GM12873 (cell line): ENCODE measurements around the gene SDC3.

ENCODE experiments used
- TF ChIP-seq, protein P1 (sequence below): IDR thresholded peaks from 2 replicates; pipeline ENCODE4 v1.5.1; 2012; ENCODE audit warnings: low read depth, mild to moderate bottlenecking, moderate library complexity, low read length, control low read depth; ENCODE audit not compliant: insufficient read depth; ENCODE audit errors: missing control alignments

The SDC3 gene

DNA sequence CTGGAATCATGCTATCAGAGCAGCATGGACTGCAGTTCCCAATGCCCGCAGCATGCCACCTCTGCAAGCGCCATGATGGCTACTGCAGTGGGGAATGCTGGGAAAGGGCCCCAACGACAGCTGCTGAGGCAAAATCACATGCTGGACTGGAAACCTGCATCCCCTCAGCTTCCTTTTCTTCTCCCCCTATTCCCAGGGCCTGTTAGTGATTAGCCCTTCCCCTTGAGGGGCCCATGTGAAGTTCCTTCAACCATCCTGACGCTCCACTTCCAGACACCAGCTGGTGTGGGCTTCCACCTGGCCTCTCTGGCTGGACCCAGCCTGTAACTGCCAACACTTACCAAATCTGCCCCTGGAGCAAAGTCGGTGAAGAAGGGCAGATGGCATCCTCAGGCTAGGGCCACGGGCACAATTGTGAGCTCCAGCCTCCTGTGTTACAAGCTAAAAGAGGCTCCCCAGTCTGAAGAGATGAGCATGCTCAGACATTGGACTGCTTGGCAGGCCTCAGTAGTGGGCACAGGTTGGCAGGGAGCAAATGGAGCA is 22.1 kb upstream of the SDC3 start:
- TF ChIP-seq, protein P1, sequence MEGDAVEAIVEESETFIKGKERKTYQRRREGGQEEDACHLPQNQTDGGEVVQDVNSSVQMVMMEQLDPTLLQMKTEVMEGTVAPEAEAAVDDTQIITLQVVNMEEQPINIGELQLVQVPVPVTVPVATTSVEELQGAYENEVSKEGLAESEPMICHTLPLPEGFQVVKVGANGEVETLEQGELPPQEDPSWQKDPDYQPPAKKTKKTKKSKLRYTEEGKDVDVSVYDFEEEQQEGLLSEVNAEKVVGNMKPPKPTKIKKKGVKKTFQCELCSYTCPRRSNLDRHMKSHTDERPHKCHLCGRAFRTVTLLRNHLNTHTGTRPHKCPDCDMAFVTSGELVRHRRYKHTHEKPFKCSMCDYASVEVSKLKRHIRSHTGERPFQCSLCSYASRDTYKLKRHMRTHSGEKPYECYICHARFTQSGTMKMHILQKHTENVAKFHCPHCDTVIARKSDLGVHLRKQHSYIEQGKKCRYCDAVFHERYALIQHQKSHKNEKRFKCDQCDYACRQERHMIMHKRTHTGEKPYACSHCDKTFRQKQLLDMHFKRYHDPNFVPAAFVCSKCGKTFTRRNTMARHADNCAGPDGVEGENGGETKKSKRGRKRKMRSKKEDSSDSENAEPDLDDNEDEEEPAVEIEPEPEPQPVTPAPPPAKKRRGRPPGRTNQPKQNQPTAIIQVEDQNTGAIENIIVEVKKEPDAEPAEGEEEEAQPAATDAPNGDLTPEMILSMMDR: no peak

DNA sequence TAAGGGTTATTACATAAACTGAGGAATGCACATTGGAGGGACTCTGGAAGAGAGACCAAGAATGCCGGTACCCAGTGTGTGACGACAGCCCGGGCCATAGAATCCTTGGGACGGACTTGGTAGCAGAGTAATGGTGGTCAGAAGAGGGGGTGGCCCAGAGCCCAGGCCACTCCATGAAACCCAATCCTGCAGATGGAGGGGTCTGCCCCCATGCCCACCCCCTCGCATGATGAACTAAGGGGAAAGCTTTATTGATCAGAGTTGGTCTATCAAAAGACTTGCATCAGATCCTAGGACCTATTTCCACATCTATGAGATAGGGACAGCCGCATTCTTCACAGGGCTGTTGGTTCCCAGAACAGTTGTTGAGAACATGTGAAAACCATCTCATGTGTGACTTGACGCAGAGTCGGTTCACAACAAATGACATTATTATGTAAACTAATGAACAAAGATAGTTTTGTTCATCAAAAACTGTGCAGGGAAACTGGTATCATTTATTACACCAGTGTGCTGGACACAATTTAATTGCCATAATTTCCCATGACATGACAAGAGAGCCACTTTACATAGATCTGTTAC is 21.5 kb upstream of the SDC3 start:
- TF ChIP-seq, protein P1: no peak

DNA sequence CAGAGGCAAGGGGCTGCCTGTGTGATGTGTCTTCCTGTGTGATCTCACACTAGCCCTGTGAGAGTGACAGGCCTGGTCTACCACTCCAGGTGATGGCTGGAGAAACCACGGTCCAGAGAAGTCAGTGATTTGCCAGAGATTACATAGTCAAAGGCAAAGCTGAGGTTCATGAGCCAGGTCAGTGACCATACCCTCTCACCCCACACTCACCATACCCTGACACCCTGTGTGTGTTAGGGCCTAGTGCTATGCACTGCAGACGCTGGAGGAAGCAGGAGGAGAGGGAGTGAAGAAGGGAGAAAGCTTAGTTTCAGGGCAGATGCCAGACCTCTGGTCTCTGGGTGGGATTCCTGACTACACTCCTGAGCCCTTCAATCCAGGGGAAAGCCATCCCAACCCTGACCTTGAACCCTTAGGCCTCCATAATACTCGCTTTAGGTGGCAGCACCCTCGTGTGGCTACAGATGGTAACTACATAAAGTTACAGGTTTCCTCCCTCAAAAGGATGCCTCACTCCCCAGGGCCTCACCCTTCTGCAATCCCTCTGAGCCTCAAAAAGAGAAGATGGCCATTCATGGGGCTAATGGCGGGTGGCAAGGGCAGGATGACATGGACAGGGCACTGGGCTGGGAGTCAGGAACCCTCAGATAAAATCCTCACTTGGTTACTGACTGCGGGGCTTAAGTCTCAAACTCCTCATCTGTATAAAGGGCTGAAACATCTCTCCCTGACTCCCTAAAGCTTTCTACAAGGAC is 20.8 kb upstream of the SDC3 start:
- TF ChIP-seq, protein P1: peak; percentile 84

DNA sequence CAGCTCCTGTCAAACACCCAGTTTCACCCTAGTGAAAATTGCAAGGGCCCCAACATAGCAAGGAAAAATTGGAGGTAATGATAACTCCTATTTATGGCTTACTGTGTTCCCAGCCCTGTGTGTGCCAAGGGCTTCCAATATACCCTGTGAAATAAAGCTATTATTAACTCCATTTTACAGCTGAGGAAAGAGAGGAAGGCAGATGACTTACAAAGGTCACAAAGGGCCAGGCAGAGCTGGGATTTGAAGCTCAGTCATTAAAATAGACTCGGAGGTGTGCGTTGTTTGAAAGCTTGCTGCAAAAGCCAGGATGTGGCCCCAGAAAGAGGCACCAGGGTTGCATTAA is 20.2 kb upstream of the SDC3 start:
- TF ChIP-seq, protein P1: no peak

DNA sequence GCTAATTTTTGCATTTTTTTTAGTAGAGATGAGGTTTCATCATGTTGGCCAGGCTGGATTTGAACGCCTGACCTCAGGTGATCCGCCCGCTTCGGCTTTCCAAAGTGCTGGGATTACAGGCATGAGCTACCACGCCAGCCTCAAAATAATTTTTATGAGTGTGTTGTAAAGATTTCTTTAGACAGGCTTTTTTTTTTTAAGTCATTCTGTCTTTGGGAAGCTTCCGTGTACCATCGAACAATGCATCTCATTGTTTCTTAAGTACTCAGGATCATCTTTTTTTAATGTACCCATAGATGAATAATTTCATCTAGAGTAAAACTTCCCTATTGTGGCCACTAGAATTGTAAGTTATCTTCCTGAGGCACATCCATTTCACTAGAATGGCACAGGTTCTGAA is 19.6 kb upstream of the SDC3 start:
- TF ChIP-seq, protein P1: no peak

DNA sequence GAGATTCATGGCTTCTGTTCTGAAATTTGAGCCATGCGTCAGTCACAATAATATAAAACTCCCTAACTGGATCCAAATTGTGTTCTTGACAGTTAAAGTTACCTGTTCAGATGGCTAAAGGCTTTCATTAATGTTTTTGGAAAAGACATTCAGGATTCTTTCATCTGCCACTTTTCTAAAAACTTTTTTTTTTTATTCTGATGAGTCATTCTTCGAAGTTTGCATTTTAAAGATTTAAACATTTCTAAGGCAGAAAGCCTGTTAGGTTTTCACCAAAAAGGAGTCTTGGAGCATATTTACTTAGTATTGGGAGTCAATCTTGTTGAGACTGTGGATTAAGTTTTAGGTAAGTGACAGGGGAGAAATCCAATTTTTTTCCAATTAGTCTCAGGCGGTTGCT is 18.9 kb upstream of the SDC3 start:
- TF ChIP-seq, protein P1: no peak

DNA sequence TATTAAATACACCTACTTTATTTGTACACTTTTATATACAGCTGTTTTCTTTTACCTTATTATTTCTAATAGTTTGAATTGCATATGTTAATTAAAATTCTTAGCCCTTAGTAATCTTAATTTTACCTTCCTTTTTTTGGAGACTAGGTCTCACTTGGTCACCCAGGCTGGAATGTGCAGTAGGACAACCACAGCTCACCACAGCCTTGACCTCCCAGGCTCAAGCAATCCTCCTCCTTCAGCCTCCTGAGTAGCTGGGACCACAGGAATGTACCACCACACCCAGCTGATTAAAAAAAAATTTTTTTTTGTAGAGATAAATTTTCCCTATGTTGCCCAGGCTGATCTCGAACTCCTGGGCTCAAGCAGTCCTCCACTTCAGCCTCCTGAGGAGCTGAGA is 15.0 kb upstream of the SDC3 start:
- TF ChIP-seq, protein P1: no peak
